Transverse colon (tissue), 4 donors: ENCODE data around the gene DUSP9. TPM values are rescaled to one million over a fixed set of nuclear protein-coding genes. Genes with fewer than 3 reads are reported as not detected.

Experiments
- DNase-seq: peaks from one replicate; pipeline ENCODE4 v3.0.0-alpha.2; 2019
- H3K27ac ChIP-seq, 4 donors: fragments of 200-600 bp; sonication (generic); 2 replicates each; pipeline ENCODE4 v1.5.1; 2016 to 2018; ENCODE audit warnings: inconsistent platforms in 4 of 4
- H3K27me3 ChIP-seq: fragments of 200-600 bp; sonication (generic); 2 replicates; pipeline ENCODE4 v1.5.1; 2017; ENCODE audit warnings: inconsistent platforms
- H3K36me3 ChIP-seq, 4 donors: fragments of 200-600 bp; sonication (generic); 2 replicates each; pipeline ENCODE4 v1.5.1; 2017 to 2019; ENCODE audit warnings: inconsistent platforms in 4 of 4
- H3K4me1 ChIP-seq, 4 donors: fragments of 200-600 bp; sonication (generic); 2 replicates each; pipeline ENCODE4 v1.5.1; 2017 to 2020; ENCODE audit warnings: inconsistent platforms in 4 of 4
- H3K4me3 ChIP-seq, 4 donors: fragments of 200-600 bp; sonication (generic); 1 replicate in 1 of 4; 2 replicates in 3 of 4; pipeline versions ENCODE4 v1.5.1 to v1.6.1; 2017 to 2019; ENCODE audit warnings: inconsistent platforms in 4 of 4
- H3K9me3 ChIP-seq, 2 donors: fragments of 200-600 bp; sonication (generic); 2 replicates each; pipeline ENCODE4 v1.5.1; 2017 to 2019; ENCODE audit warnings: inconsistent platforms in 2 of 2
- EP300 ChIP-seq: sonication (generic); formaldehyde crosslinking; IDR thresholded peaks from one replicate; pipeline ENCODE4 v1.6.1; 2017; ENCODE audit warnings: antibody characterized with exemption, low read depth
- POLR2A ChIP-seq: fragments of 450-650 bp; IDR thresholded peaks from one replicate; pipeline ENCODE4 v1.6.1; 2016; ENCODE audit warnings: antibody characterized with exemption, mild to moderate bottlenecking, moderate library complexity
- POLR2AphosphoS5 ChIP-seq, 3 donors: sonication (generic); formaldehyde crosslinking; IDR thresholded peaks; one replicate each; pipeline ENCODE4 v1.6.1; 2016; ENCODE audit warnings: antibody characterized with exemption in 3 of 3
- WGBS, 2 donors: methylation state at CpG; one replicate each; pipeline ENCODE4 v1.1.5; 2018; ENCODE audit warnings: low coverage in 1 of 2; 5-methylcytosine and 5-hydroxymethylcytosine counted together
- in situ Hi-C, 4 donors: fragments of 200-750 bp; cut with MboI; loops; one replicate each; pipeline versions ENCODE4 v1.15.0 to v1.15.1; 2017; ENCODE audit warnings: low sequenced_read_pairs in 3 of 4, low pct_ligation_motif_present in 1 of 4, low pct_unique_long_range_greater_than_20kb in 1 of 4
- intact Hi-C: fragments of 100-400 bp; cut with DNase I; formaldehyde crosslinking; loops from one replicate; pipeline ENCODE4 v1.15.1; 2023; ENCODE audit warnings: low total_unique reads
- total RNA-seq, 4 donors: library from RNA; depleted of rRNA; stranded (reverse); fragments of >200 nt; gene quantifications; one replicate each; pipeline ENCODE4 v1.1.0, GENCODE V29; 2016
- TF ChIP-seq, protein P1 (sequence below), 5 experiments: fragments of 200-600 bp in 3 of 5; fragments of 450-650 bp in 2 of 5; sonication (generic) in 3 of 5; IDR thresholded peaks; 1 replicate in 2 of 5; 2 replicates in 3 of 5; pipeline ENCODE4 v1.5.1; 2016 to 2017; ENCODE audit warnings: antibody characterized with exemption in 5 of 5, inconsistent platforms in 3 of 5, mild to moderate bottlenecking in 2 of 5, moderate library complexity in 1 of 5

The DUSP9 gene
- total RNA-seq, 4 donors from 2014 or later = not detected

DNA sequence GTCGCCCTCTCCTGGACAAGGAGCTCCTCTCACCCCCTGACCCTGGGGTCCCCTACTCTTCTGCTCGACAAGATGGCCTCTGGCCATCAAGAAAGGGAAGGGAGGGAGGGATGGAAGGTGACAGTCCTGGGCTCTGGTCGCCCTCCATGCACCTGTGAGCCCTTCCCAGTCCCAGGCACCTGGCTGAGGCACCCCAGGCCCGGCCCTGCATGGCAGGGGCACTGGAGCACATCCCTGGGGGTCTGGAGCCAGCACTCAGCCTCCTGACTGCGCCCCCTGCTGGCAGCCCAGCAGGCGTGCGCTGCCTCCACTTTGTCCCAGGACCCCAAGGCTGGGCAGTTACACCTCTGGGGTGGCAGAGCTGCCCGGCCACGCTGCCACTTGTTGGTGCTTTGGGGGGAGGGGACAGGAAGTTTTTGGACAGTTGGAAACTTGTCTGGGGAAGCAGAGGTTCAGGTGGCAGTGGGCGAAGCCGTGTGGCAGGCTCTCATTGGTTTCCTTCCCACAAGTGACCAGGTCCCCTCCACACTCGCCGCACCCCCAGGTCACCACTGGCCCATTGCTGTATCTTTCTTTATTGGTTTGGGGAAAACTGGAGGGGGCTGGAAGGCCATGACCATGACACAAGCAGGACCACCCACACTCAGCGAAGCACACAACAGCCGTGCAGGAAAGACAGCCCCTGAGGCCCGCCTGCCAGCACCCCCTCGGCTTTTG is 22.3 kb downstream of the DUSP9 start:
- WGBS, 2 donors = 69% methylated on average over 13 of the region's 17 CpGs; no CpG with 5 or more reads in 1 of the 2 donors
- Histone ChIP-seq H3K36me3 (no peaks in the 10 kb centered on the region), H3K9me3 (no peaks in the 10 kb centered on the region), H3K4me1 (peaks cover 0 to 2% (median 0%) of the 10 kb centered on the region in 4 donors), H3K27ac (no peak overlapping the region), H3K4me3 (no peak overlapping the region), H3K27me3 (peaks cover 22% of the 10 kb centered on the region)
- TF ChIP-seq EP300 = no peak
- TF ChIP-seq, protein P1, sequence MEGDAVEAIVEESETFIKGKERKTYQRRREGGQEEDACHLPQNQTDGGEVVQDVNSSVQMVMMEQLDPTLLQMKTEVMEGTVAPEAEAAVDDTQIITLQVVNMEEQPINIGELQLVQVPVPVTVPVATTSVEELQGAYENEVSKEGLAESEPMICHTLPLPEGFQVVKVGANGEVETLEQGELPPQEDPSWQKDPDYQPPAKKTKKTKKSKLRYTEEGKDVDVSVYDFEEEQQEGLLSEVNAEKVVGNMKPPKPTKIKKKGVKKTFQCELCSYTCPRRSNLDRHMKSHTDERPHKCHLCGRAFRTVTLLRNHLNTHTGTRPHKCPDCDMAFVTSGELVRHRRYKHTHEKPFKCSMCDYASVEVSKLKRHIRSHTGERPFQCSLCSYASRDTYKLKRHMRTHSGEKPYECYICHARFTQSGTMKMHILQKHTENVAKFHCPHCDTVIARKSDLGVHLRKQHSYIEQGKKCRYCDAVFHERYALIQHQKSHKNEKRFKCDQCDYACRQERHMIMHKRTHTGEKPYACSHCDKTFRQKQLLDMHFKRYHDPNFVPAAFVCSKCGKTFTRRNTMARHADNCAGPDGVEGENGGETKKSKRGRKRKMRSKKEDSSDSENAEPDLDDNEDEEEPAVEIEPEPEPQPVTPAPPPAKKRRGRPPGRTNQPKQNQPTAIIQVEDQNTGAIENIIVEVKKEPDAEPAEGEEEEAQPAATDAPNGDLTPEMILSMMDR (IDR thresholded peaks at IDR 0.05) = peak; percentile 55 to 74 (median 70)
- intact Hi-C loops (no loop called here), in situ Hi-C loops (loop anchor here (10.0 to 25.0 kb wide), 3 partner anchors 107 to 707 kb away; no protein-coding TSS in a partner anchor)
- no peak for DNase-seq

DNA sequence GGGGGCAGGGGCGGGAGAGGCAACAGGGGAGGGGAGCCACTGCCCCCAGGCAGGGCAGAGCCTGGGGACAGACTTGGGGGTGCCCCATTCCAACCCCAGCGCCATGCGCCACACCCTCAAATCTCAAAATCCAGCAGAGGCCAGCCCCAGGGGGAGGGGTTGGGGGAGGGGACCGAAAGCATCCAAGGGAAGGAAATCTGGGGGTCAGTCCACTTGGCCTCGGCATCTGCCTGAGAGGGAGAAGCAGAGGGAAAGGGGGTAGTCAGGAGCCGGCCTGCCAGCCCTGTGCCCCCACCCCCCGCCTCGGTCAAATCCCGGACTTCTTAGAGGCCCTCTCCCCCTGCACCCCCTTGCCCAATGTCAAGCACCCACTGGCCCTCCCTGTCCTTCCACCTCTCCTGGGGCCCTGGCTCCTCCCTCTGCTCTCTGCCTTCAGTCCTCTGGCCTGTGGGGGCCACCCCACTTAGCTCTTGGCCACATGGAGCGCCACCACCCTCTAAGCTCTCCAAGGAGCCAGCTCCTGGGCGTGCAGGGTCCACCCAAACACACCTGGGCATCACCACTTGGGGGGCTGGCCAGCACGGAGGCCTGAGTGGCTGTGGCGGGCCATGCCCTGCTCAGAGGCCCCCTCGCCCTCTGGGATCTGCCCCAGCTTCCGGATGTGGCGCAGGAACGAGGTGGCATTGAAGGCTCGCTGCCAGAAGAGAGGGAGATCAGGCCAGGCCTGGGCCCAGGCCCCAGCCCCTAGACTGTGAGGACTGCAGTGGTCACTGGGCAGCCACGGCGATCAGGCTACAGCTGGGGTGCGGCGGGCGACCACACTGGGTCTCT is 23.1 kb downstream of the DUSP9 start:
- H3K36me3 ChIP-seq = no peaks in the 10 kb centered on the region
- DNase-seq = no peak
- intact Hi-C loops = no loop called here
- in situ Hi-C loops = loop anchor here (10.0 to 25.0 kb wide), 3 partner anchors 108 to 708 kb away; no protein-coding TSS in a partner anchor
- peaks cover 0 to 2% (median 0%) of the 10 kb centered on the region in 4 donors for H3K4me1 ChIP-seq
- no peak overlapping the region for H3K27ac ChIP-seq
- peaks cover 30% of the 10 kb centered on the region for H3K27me3 ChIP-seq
- H3K4me3 ChIP-seq = no peak overlapping the region
- TF ChIP-seq EP300 = no peak
- TF ChIP-seq POLR2AphosphoS5 (IDR thresholded peaks at IDR 0.05) = no peak
- no peak for TF ChIP-seq POLR2A
- TF ChIP-seq, protein P1 (IDR thresholded peaks at IDR 0.05) = no peak
- no peaks in the 10 kb centered on the region for H3K9me3 ChIP-seq
- WGBS, 2 donors = 44 to 72% methylated on average over 5 to 19 of the region's 23 CpGs

DNA sequence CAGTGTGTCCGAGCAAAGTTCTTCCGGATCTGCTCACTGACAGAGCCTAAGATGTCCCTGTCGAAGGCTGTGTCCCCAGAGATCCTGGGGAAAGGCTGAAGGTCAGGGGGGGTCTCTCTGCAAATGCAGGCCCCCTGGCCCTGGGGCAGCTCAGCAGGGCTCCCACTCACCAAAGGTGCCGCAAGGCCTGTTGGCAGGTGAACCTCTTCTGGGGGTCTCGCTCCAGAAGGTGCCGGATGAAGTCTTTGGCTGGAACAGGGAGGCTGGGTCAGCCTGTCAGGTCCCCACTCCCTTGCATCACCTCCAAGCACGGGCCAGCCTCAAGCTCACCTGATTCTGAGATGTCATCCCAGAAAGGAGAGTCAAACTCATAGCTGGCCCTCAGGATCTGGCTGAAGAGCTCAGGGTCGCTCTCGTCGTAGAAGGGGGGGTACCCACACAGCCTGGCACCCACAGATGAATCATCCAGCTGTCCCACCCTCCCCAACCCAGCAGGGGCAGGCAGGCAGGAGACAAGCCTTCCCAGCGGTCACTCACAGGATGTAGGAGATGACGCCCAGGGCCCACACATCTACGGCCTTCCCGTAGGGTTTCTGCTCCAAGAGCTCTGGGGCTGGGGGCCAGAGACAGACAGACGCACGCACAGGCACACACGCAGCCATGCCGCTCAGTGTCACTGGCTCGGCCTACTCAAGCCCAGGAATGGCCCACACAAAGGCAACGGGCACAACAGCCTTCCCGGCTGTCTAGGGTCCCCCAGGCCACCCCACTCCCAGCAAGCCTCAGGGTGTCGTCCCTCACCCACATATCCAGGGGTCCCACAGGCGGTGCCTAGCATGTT is 24.0 kb downstream of the DUSP9 start:
- in situ Hi-C loops (loop anchor here (25.0 kb wide), 2 partner anchors 109 to 709 kb away; no protein-coding TSS in a partner anchor), intact Hi-C loops (no loop called here)
- no peak overlapping the region for H3K27ac ChIP-seq
- peaks cover 30% of the 10 kb centered on the region for H3K27me3 ChIP-seq
- DNase-seq = no peak
- peaks cover 0 to 2% (median 0%) of the 10 kb centered on the region in 4 donors for H3K4me1 ChIP-seq
- H3K4me3 ChIP-seq = no peak overlapping the region
- whole genome bisulfite sequencing, 2 donors = 87% methylated on average over 20 of the region's 23 CpGs; no CpG with 5 or more reads in 1 of the 2 donors
- H3K9me3 ChIP-seq = no peaks in the 10 kb centered on the region
- H3K36me3 ChIP-seq = no peaks in the 10 kb centered on the region
- TF ChIP-seq, protein P1 (IDR thresholded peaks at IDR 0.05) = no peak
- TF ChIP-seq POLR2AphosphoS5 (IDR thresholded peaks at IDR 0.05) (no peak), EP300 (no peak), POLR2A (no peak)
